GM19239 (cell line): Measurements from ENCODE around the gene ITGB2.

ENCODE experiments used
- DNase-seq: peaks from one replicate; pipeline ENCODE4 v3.0.0; 2011; ENCODE audit warnings: low spot score; ENCODE audit not compliant: insufficient read length
- FAIRE-seq: peaks from 2 replicates; lab custom pipeline; 2011; peaks lifted over from hg19 to GRCh38; lab: Jason Lieb, UNC

ITGB2 gene

GRCh38 chr21:44943686-44944550 lies 23.2 kb upstream of the ITGB2 start:
- FAIRE-seq: no peak

GRCh38 chr21:44943005-44943685 lies 22.4 kb upstream of the ITGB2 start:
- DNase-seq (no peak), FAIRE-seq (no peak)

More at GRCh38 chr21:44943686-44944550, 23.2 kb upstream of the ITGB2 start:
- DNase-seq: no peak

GRCh38 chr21:44942566-44942965 lies 21.9 kb upstream of the ITGB2 start:
- DNase-seq: no peak
- FAIRE-seq: no peak

GRCh38 chr21:44941567-44941966 lies 20.9 kb upstream of the ITGB2 start:
- no peak for FAIRE-seq
- no peak for DNase-seq

GRCh38 chr21:44940116-44940631 lies 19.5 kb upstream of the ITGB2 start:
- DNase-seq (no peak), FAIRE-seq (no peak)

- FAIRE-seq: peak; percentile 33
These were observed 18.9 kb upstream of the ITGB2 start, which contains the start of gene SLX9 for GRCh38 chr21:44939532-44940115. TSS of gene SLX9 (plus strand) at chr21:44940029. CDS start at chr21:44940058, 29 bp downstream.

GRCh38 chr21:44938772-44939531 lies 18.3 kb upstream of the ITGB2 start:
- DNase-seq: no peak
- FAIRE-seq: peak; percentile 42

More at GRCh38 chr21:44939532-44940115, 18.9 kb upstream of the ITGB2 start, which contains the start of gene SLX9:
- peak; percentile 96 for DNase-seq

GRCh38 chr21:44935533-44935927 lies 14.8 kb upstream of the ITGB2 start:
- DNase-seq (no peak), FAIRE-seq (no peak)

- DNase-seq: no peak
These were observed 14.3 kb upstream of the ITGB2 start for GRCh38 chr21:44934797-44935532.

GRCh38 chr21:44934276-44934675 lies 13.6 kb upstream of the ITGB2 start:
- no peak for FAIRE-seq
- DNase-seq: no peak

More at GRCh38 chr21:44934797-44935532, 14.3 kb upstream of the ITGB2 start:
- no peak for FAIRE-seq

- FAIRE-seq: no peak
- DNase-seq: no peak
These were observed 13.2 kb upstream of the ITGB2 start for GRCh38 chr21:44933918-44934260.

- DNase-seq (no peak), FAIRE-seq (no peak)
These were observed 12.7 kb upstream of the ITGB2 start for GRCh38 chr21:44933199-44933917.

GRCh38 chr21:44932408-44933181 lies 11.9 kb upstream of the ITGB2 start:
- peak; percentile 26 for FAIRE-seq
- DNase-seq: no peak

GRCh38 chr21:44931501-44932407 lies 11.1 kb upstream of the ITGB2 start:
- FAIRE-seq (no peak), DNase-seq (no peak)

- DNase-seq (no peak), FAIRE-seq (peak; percentile 97)
These were observed 10.4 kb upstream of the ITGB2 start for GRCh38 chr21:44931137-44931500.

- DNase-seq: no peak
- FAIRE-seq: no peak
These were observed 9.9 kb upstream of the ITGB2 start for GRCh38 chr21:44930543-44930981.
